Cardiac muscle cell (in vitro differentiated cells and primary cell): ENCODE data around the gene FSTL4. TPM values are rescaled to one million over a fixed set of nuclear protein-coding genes. Genes with fewer than 3 reads are reported as not detected.

ENCODE experiments used
- DNase-seq, 2 donors: peaks; one replicate each; pipeline versions ENCODE4 v3.0.0 to v3.0.0-alpha.2; 2010 to 2017; ENCODE audit warnings: low read depth in 1 of 2, low spot score in 1 of 2
- H3K27ac ChIP-seq: fragments of 200-600 bp; sonication (generic); 2 replicates; pipeline ENCODE4 v1.5.1; 2016
- H3K27me3 ChIP-seq: fragments of 200-600 bp; sonication (generic); 2 replicates; pipeline ENCODE4 v1.6.0; 2016; ENCODE audit warnings: control low read depth
- H3K36me3 ChIP-seq: fragments of 200-600 bp; sonication (generic); 2 replicates; pipeline ENCODE4 v1.5.1; 2016; ENCODE audit warnings: control low read depth
- H3K4me1 ChIP-seq: fragments of 200-600 bp; sonication (generic); 2 replicates; pipeline ENCODE4 v1.8.1; 2017; ENCODE audit warnings: low read depth, mild to moderate bottlenecking, mixed run types
- H3K4me3 ChIP-seq: fragments of 200-600 bp; sonication (generic); 2 replicates; pipeline ENCODE4 v1.5.1; 2016; ENCODE audit warnings: mild to moderate bottlenecking
- H3K9me3 ChIP-seq: fragments of 200-600 bp; sonication (generic); 2 replicates; pipeline ENCODE4 v1.5.1; 2017; ENCODE audit warnings: low read depth, mild to moderate bottlenecking, control low read depth
- polyA plus RNA-seq: library from polyadenylated mRNA; unstranded; fragments of >200 nt; fragmentation: Nextera tagmentation; extraction: Ambion mirVana; gene quantifications from 2 replicates; pipeline ENCODE4 v1.2.1, GENCODE V29; 2016
- total RNA-seq: library from RNA; depleted of rRNA; stranded (reverse); fragments of >200 nt; gene quantifications from 2 replicates; pipeline ENCODE4 v1.2.3, GENCODE V29; 2016
- TF ChIP-seq, protein P1 (sequence below): IDR thresholded peaks from 2 replicates; pipeline ENCODE4 v1.5.1; 2012; ENCODE audit warnings: low read depth, mild to moderate bottlenecking, low read length

The FSTL4 gene
- total and polyA plus RNA-seq, 2 experiments from 2014 or later, result 0.06 TPM; not detected in 1

DNA sequence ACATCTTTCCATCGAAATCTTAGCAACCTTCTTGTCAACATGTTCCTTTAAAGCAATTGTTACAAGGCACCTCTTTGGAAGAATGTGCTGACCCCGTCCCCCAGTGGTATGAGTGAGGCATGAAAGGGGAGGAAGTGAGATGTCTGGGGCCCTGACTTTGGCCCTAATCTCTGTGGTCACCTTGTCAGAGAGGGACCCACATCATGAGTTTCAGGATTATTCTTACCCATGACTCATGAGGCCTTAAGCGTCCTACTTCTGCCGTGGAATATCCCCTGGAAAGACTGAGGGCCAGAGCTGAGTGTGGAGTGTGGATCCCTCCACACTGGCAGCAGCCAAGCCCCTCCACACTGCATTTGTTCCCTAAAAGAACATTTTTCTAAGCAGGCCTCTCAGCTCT lies 81.2 kb downstream of the FSTL4 start:
- Histone ChIP-seq H3K9me3 (no peaks in the 10 kb centered on the region), H3K27me3 (no peaks in the 10 kb centered on the region), H3K27ac (no peak overlapping the region), H3K4me1 (no peaks in the 10 kb centered on the region), H3K4me3 (no peak overlapping the region), H3K36me3 (no peaks in the 10 kb centered on the region)
- TF ChIP-seq, protein P1, sequence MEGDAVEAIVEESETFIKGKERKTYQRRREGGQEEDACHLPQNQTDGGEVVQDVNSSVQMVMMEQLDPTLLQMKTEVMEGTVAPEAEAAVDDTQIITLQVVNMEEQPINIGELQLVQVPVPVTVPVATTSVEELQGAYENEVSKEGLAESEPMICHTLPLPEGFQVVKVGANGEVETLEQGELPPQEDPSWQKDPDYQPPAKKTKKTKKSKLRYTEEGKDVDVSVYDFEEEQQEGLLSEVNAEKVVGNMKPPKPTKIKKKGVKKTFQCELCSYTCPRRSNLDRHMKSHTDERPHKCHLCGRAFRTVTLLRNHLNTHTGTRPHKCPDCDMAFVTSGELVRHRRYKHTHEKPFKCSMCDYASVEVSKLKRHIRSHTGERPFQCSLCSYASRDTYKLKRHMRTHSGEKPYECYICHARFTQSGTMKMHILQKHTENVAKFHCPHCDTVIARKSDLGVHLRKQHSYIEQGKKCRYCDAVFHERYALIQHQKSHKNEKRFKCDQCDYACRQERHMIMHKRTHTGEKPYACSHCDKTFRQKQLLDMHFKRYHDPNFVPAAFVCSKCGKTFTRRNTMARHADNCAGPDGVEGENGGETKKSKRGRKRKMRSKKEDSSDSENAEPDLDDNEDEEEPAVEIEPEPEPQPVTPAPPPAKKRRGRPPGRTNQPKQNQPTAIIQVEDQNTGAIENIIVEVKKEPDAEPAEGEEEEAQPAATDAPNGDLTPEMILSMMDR, result no peak
- no peak for DNase-seq

DNA sequence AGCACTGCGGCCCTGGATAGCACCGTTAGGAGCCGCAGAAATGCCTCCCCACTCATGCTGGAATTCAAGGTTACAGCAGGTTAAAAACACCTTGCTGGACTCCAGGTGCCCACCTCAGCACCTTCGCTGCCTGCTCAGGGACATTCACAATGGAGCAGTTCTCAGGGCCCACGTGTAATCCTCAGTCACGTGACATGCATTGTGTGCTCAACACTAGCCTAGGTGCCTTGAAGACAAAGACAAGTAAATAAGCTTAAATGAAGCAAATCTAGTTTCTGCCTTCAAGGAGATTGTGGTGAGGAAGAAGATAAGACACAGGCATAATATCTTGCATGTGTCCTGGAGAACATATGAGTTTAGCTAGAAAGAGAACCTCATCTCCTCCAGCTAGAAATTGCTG lies 82.1 kb downstream of the FSTL4 start:
- Histone ChIP-seq H3K4me1 (no peaks in the 10 kb centered on the region), H3K27ac (no peak overlapping the region), H3K27me3 (no peaks in the 10 kb centered on the region), H3K36me3 (no peaks in the 10 kb centered on the region), H3K9me3 (no peaks in the 10 kb centered on the region), H3K4me3 (no peak overlapping the region)
- TF ChIP-seq, protein P1, result no peak
- no peak for DNase-seq

- DNase-seq, result no peak
- Histone ChIP-seq H3K4me3 (no peak overlapping the region), H3K27me3 (no peaks in the 10 kb centered on the region), H3K27ac (no peak overlapping the region), H3K4me1 (no peaks in the 10 kb centered on the region), H3K36me3 (no peaks in the 10 kb centered on the region), H3K9me3 (no peaks in the 10 kb centered on the region)
- TF ChIP-seq, protein P1, result no peak
These were observed 83.5 kb downstream of the FSTL4 start for GRCh38 chr5:133528841-133529240.

GRCh38 chr5:133527311-133527710 lies 85.0 kb downstream of the FSTL4 start:
- no peak overlapping the region for H3K27ac ChIP-seq
- H3K36me3 ChIP-seq, result no peaks in the 10 kb centered on the region
- no peak for DNase-seq
- TF ChIP-seq, protein P1, result no peak
- H3K9me3 ChIP-seq, result no peaks in the 10 kb centered on the region
- no peaks in the 10 kb centered on the region for H3K4me1 ChIP-seq
- no peaks in the 10 kb centered on the region for H3K27me3 ChIP-seq
- H3K4me3 ChIP-seq, result no peak overlapping the region

DNA sequence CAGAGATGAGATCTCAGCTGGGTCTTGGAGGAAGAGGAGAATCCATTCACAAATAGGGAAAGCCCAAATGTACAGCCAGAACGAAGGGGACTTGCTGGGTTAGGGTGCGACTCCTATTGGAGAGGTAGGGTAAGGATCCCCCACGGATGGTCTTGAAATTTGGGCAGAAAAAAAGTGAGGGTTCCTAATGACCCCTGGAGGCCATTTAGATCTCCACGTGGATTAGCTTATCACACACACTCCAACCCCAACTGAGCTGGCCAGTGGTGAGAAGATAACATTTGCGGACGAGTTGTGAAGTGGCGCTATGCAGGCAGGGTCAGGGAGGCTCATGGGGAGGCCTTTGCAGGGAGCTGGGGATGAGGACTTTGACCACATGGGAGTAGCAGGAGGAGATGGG lies 86.0 kb downstream of the FSTL4 start:
- H3K4me1 ChIP-seq, result no peaks in the 10 kb centered on the region
- H3K36me3 ChIP-seq, result no peaks in the 10 kb centered on the region
- no peaks in the 10 kb centered on the region for H3K9me3 ChIP-seq
- TF ChIP-seq, protein P1, result no peak
- no peak overlapping the region for H3K4me3 ChIP-seq
- H3K27ac ChIP-seq, result no peak overlapping the region
- no peak for DNase-seq
- H3K27me3 ChIP-seq, result no peaks in the 10 kb centered on the region

GRCh38 chr5:133525126-133525525 lies 87.2 kb downstream of the FSTL4 start:
- Histone ChIP-seq H3K4me1 (no peaks in the 10 kb centered on the region), H3K27me3 (no peaks in the 10 kb centered on the region), H3K36me3 (no peaks in the 10 kb centered on the region), H3K27ac (no peak overlapping the region), H3K4me3 (no peak overlapping the region), H3K9me3 (no peaks in the 10 kb centered on the region)
- DNase-seq, result no peak
- TF ChIP-seq, protein P1, result no peak
